SK-N-SH treated with all-trans-retinoic acid at 6 μM for 48 hours (cell line): ENCODE results near the gene PRRT1.

Experiments used
- ATAC-seq: fragments of 200-7000 bp; cut with Tn5 transposase; 3 replicates; pipeline ENCODE4 v1.9.1; 2020; ENCODE audit warnings: mild to moderate bottlenecking, moderate library complexity
- ARNTL ChIP-seq: fragments of 450-650 bp; formaldehyde crosslinking; IDR thresholded peaks from 2 replicates; pipeline ENCODE4 v1.5.0; 2020; ENCODE audit warnings: low read depth, mild to moderate bottlenecking, moderate library complexity, borderline replicate concordance
- BACH2 ChIP-seq: fragments of 250-450 bp; sonication (Bioruptor Pico); IDR thresholded peaks from 2 replicates; pipeline ENCODE4 v1.9.0; 2021; ENCODE audit warnings: mild to moderate bottlenecking, borderline replicate concordance
- CREB5 ChIP-seq: fragments of 250-450 bp; sonication (Bioruptor Pico); IDR thresholded peaks from 2 replicates; pipeline ENCODE4 v1.5.1; 2020; ENCODE audit warnings: low read depth, mild to moderate bottlenecking, moderate library complexity
- CSDC2 ChIP-seq: fragments of 250-450 bp; sonication (Bioruptor Pico); IDR thresholded peaks from 2 replicates; pipeline ENCODE4 v1.5.0; 2020; ENCODE audit warnings: mild to moderate bottlenecking, moderate library complexity
- CSRNP3 ChIP-seq: fragments of 250-450 bp; sonication (Bioruptor Pico); IDR thresholded peaks from 2 replicates; pipeline ENCODE4 v1.5.1; 2021; ENCODE audit warnings: mild to moderate bottlenecking, moderate library complexity
- ESRRG ChIP-seq: fragments of 250-450 bp; sonication (Bioruptor Pico); IDR thresholded peaks from 2 replicates; pipeline ENCODE4 v1.6.1; 2021; ENCODE audit warnings: mild to moderate bottlenecking
- GLIS3 ChIP-seq: fragments of 250-450 bp; sonication (Bioruptor Pico); IDR thresholded peaks from 2 replicates; pipeline ENCODE4 v1.5.0; 2020; ENCODE audit warnings: mild to moderate bottlenecking, moderate library complexity
- ISL1 ChIP-seq: fragments of 250-450 bp; sonication (Bioruptor Pico); IDR thresholded peaks from 2 replicates; pipeline ENCODE4 v2.1.2; 2022; ENCODE audit warnings: mild to moderate bottlenecking, moderate library complexity
- OSR1 ChIP-seq: fragments of 250-450 bp; sonication (Bioruptor Pico); IDR thresholded peaks from 2 replicates; pipeline ENCODE4 v1.8.0; 2022; ENCODE audit warnings: moderate library complexity, mild to moderate bottlenecking, inconsistent platforms
- PATZ1 ChIP-seq: fragments of 250-450 bp; sonication (Bioruptor Pico); IDR thresholded peaks from 2 replicates; pipeline ENCODE4 v1.8.0; 2020; ENCODE audit warnings: mild to moderate bottlenecking, moderate library complexity, borderline replicate concordance
- PPARA ChIP-seq: fragments of 250-450 bp; sonication (Bioruptor Pico); IDR thresholded peaks from 2 replicates; pipeline ENCODE4 v1.5.0; 2020; ENCODE audit warnings: mild to moderate bottlenecking, borderline replicate concordance
- RARB ChIP-seq: fragments of 250-450 bp; sonication (Bioruptor Pico); IDR thresholded peaks from 2 replicates; pipeline ENCODE4 v1.8.0; 2021; ENCODE audit warnings: mild to moderate bottlenecking, moderate library complexity
- SNAI2 ChIP-seq: fragments of 250-450 bp; sonication (Bioruptor Pico); IDR thresholded peaks from 2 replicates; pipeline ENCODE4 v1.5.0; 2020; ENCODE audit warnings: mild to moderate bottlenecking, moderate library complexity
- TCF4 ChIP-seq: fragments of 250-450 bp; sonication (Bioruptor Pico); IDR thresholded peaks from 2 replicates; pipeline ENCODE4 v1.8.0; 2021; ENCODE audit warnings: mild to moderate bottlenecking, moderate library complexity, borderline replicate concordance
- TOX ChIP-seq: fragments of 250-450 bp; sonication (Bioruptor Pico); IDR thresholded peaks from 2 replicates; pipeline ENCODE4 v1.8.0; 2021; ENCODE audit warnings: mild to moderate bottlenecking, moderate library complexity, borderline replicate concordance
- TSHZ2 ChIP-seq: fragments of 250-450 bp; sonication (Bioruptor Pico); IDR thresholded peaks from 2 replicates; pipeline ENCODE4 v1.5.0; 2020; ENCODE audit warnings: mild to moderate bottlenecking, moderate library complexity
- ZFP3 ChIP-seq: fragments of 250-450 bp; sonication (Bioruptor Pico); IDR thresholded peaks from 2 replicates; pipeline ENCODE4 v1.5.0; 2020; ENCODE audit warnings: mild to moderate bottlenecking, moderate library complexity
- ZFP30 ChIP-seq: fragments of 450-650 bp; formaldehyde crosslinking; IDR thresholded peaks from 2 replicates; pipeline ENCODE4 v1.5.0; 2022; ENCODE audit warnings: mild to moderate bottlenecking, moderate library complexity
- ZNF70 ChIP-seq: fragments of 450-650 bp; formaldehyde crosslinking; IDR thresholded peaks from 2 replicates; pipeline ENCODE4 v1.5.0; 2020; ENCODE audit warnings: mild to moderate bottlenecking, moderate library complexity
- ZNF8 ChIP-seq: fragments of 450-650 bp; formaldehyde crosslinking; IDR thresholded peaks from 2 replicates; pipeline ENCODE4 v1.5.0; 2020; ENCODE audit warnings: mild to moderate bottlenecking, moderate library complexity

The PRRT1 gene

GRCh38 chr6:32182555-32182981 lies 30.8 kb upstream of the PRRT1 start:
- ATAC-seq = no peak
- TF ChIP-seq ZNF70 (CRISPR knock-in tag) = no peak
- no peak for TF ChIP-seq ZFP3 (CRISPR knock-in tag)
- no peak for TF ChIP-seq SNAI2 (CRISPR knock-in tag)
- no peak for TF ChIP-seq CREB5 (CRISPR knock-in tag)
- no peak for TF ChIP-seq TSHZ2 (CRISPR knock-in tag)
- no peak for TF ChIP-seq PPARA (CRISPR knock-in tag)
- TF ChIP-seq BACH2 (CRISPR knock-in tag) = no peak
- TF ChIP-seq GLIS3 (CRISPR knock-in tag) = no peak
- TF ChIP-seq RARB = no peak
- TF ChIP-seq ARNTL (CRISPR knock-in tag) = no peak
- TF ChIP-seq PATZ1 (CRISPR knock-in tag) = no peak
- no peak for TF ChIP-seq ZFP30
- TF ChIP-seq ISL1 = no peak
- TF ChIP-seq OSR1 = no peak
- TF ChIP-seq TOX (CRISPR knock-in tag) = no peak
- TF ChIP-seq ZNF8 (CRISPR knock-in tag) = no peak
- TF ChIP-seq TCF4 (CRISPR knock-in tag) = no peak

- TF ChIP-seq OSR1 = no peak
- ATAC-seq = no peak
These were observed 30.3 kb upstream of the PRRT1 start for GRCh38 chr6:32181915-32182529.

- TF ChIP-seq RARB = no peak
- TF ChIP-seq ISL1 = no peak
- no peak for TF ChIP-seq ZNF70 (CRISPR knock-in tag)
- TF ChIP-seq GLIS3 (CRISPR knock-in tag) = no peak
- TF ChIP-seq CREB5 (CRISPR knock-in tag) = no peak
- no peak for TF ChIP-seq OSR1
- TF ChIP-seq SNAI2 (CRISPR knock-in tag) = no peak
- TF ChIP-seq PATZ1 (CRISPR knock-in tag) = no peak
- TF ChIP-seq TSHZ2 (CRISPR knock-in tag) = no peak
- no peak for TF ChIP-seq ESRRG (CRISPR knock-in tag)
- no peak for TF ChIP-seq TOX (CRISPR knock-in tag)
- TF ChIP-seq CSDC2 (CRISPR knock-in tag) = no peak
- TF ChIP-seq CSRNP3 (CRISPR knock-in tag) = no peak
- TF ChIP-seq ZFP30 = no peak
- ATAC-seq = no peak
These were observed 29.5 kb upstream of the PRRT1 start for GRCh38 chr6:32181148-32181702.
